NCI-H1694 (cell line): ENCODE data around the gene CYP8B1.

Experiments used
- DNase-seq: peaks from one replicate; lab custom pipeline; 2025; lab: John Stamatoyannopoulos, UW

The CYP8B1 gene

GRCh38 chr3:42853056-42853455 is 22.6 kb downstream of the CYP8B1 start:
- no peak for DNase-seq

DNA sequence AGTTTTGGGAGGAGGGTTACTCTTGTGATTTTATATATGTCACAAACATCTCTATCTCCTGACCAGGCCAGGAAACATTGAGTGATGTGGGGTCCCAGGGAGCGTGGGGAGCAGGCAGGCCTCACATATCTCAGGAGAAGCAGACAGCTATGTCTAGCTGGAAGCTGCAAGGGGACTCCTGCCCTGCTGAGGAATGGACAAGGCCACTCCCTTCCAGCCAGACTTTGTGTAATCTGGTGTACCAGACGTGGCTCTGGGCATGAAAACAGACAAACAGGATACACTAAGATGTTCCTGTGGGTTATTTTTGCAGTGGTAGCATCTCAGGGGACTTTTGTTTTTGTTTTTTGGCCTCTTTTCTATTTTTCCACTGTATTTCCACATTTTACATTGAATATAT is 23.2 kb downstream of the CYP8B1 start:
- no peak for DNase-seq

DNA sequence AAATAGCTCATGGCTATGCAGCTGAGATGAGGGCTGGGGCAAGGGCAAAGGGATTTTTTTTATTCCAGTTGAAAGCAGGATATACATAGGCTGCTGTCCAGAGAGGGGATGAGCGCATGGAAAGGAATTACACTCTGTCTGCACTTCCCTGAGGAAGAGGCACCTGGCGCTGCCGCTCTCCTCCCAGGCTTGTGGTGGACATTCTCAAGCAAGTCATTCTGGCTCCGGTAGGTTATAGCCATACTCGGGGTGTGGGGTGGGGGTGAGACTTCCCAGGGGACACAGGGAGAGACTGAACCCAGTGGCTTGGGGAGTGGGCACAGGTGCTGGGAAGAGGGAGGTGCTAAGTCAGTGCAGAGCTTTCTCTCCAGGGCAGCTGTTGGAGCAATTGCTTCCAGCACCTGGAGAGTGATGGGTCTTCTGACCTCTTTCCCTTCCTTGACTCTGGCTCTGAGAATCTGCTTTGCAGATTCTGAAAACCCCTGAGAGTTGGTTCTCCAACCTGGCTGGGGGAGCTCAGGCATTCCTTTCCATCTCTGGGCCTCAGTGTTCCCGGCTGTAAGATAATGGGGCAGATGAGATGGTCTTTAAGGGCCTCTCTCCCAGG is 24.3 kb downstream of the CYP8B1 start:
- DNase-seq = no peak

DNA sequence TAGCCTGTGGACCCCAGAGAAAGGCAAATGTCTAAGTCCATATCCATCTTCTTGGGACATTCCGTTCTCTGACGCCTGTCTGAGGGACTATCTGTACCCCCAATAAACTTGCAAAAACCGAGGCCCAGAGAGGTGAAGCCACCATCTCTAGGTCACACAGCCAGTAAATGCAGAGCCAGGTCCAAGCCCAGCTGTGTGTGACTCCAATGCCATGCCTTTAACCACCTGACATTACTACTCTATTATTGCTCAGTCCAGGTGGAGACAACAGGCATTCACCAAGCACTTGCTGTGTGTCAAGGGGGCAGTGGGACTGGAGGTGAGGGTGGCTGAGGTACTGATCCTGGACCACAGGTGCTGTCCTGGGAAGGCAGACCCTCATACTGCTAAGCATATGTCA is 25.4 kb downstream of the CYP8B1 start:
- DNase-seq = no peak

DNA sequence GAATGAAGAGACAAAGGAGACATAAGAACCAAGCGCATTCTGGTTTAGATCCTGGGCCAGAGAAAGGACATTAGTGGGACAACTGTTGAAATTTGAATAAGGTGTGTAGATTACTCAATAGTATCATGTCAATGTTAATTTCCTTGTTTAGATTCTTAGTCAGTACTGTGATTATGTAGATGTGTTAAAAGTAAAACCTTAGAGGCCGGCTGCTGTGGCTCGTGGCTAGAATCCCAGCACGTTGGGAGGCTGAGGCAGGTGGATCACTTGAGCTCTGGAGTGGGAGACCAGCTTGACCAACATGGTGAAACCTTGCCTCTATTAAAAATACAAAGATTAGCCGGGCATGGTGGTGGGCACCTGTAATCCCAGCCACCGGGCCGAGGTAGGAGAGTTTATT is 26.7 kb downstream of the CYP8B1 start:
- no peak for DNase-seq

DNA sequence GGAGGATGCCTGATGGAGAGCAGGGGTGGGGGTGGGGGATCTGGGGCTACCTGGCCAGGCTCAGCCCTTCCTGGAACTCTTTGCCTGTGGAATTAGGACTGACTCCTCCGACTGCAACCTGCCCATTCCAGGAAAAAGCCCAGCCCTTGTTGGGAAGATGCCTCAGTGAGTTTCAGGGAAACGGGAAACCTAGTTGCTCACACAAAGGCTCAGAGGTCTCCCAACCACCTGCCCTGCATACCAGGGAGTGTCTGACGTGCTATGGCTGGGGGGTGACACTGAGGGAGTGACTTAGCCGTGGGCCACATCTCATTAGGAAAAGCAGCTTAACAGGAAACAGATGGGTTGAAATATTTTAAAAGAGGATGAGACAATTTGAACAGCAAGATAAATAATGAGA is 27.9 kb downstream of the CYP8B1 start:
- no peak for DNase-seq

DNA sequence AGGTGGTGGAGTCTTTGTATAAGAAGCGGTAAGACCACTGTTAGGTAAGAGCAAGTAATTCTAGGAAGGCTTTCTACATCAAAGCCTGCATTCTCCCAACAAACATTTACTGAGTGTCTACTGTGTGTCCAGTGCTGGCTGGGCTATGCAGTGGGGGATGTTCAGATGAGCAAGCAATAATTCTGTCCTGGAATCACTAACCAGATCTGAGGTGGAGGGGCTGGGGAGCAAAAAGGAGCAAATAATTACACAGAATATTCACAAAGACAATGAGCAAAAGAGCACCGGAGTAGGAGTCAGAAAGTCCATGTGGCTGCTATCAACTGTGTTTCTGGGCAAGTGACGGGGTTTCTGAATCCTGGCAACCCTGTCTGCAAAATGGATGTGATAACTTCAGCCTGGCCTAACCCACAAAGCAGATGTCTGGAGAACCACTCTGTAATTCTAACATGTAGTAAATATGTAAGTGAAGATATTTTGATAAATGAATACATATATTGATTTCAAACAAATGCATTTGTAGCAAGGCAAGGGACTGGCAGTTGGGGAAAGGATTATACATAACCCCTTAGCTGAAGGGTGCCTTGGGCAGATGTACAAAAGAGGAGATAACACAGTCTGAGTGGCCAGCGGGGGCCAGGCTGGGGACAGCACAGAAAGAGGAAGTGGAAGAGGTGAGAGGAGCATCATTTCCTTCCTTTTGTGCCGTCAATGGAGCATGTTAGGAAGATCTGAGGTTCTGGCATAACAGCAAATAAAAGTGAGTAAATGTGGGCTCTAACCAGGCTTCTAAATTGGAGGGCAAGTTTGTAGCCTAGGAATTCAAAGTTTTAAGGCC is 28.8 kb downstream of the CYP8B1 start:
- no peak for DNase-seq

GRCh38 chr3:42844815-42845214 is 30.9 kb downstream of the CYP8B1 start:
- no peak for DNase-seq

- DNase-seq = no peak
Measured at GRCh38 chr3:42844412-42844713, 31.3 kb downstream of the CYP8B1 start.

DNA sequence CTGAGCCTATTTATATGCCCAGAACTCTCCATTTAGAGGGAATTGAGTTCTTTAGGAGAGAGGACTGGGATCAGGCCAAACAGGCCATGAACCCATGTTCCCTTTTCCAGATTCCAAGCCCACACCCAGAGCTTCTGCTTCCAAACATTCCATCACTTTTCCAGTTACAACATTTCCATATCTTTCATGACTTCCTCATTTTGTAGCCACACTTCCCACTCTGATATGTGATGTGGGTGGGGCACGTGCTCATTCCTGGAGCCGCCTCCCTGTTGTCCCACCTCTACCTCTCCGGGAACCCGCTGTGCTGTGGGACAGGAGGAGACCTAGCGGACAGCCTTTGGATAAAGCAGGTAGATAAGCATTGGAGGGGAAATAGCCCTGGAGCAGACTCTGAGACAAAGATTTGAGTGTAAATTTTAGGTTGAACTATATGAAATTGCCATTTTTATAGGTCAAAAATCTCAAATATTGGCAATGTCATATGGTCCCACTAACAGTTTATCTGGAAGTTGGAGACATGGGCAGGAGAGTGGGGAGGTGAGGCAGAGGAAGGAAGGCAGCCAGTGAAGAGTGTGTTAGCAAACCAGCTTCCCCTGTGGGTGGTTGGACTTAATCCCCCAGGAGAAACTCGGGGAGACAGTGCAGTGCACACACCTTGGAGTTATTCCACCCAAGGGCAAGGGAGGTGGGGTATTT is 31.8 kb downstream of the CYP8B1 start:
- DNase-seq = no peak

DNA sequence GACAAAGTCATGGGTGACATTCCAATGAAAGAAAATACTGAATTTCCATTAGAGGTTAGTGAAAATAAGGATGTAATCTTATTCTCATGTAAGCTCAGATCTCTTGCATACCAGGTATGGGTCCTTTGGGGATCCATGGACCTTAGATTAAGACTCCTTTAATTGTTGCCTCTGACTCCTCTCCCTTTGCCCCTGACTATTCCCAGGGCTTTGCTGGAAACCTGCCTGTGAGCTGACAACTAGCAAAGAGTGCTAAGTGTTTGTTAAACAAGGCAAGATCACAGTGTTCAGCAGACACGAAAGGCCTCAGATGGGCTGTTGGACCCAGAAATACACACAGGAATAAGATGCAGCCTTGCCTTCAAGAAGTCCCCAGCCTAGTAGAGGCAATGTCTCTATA is 34.3 kb downstream of the CYP8B1 start:
- no peak for DNase-seq

DNA sequence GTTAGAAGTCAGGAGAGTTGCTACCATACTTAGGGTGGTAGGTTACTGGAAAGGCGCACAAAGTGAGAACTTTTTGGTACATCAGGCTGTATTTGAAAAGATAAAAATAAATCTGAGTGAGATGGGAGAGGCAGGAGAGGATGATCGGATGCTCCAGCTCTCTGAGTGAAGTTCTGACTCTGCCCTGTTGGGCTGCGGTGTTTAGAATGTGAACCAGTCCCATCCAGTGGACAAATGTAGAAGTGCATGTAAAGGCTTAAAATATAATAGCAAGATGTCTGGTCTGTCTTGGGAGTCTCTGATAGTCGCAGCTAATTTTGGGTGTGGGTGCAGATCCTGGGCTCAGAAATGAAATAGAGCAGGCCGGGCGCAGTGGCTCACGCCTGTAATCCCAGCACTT is 36.1 kb downstream of the CYP8B1 start:
- peak; percentile 29 for DNase-seq

DNA sequence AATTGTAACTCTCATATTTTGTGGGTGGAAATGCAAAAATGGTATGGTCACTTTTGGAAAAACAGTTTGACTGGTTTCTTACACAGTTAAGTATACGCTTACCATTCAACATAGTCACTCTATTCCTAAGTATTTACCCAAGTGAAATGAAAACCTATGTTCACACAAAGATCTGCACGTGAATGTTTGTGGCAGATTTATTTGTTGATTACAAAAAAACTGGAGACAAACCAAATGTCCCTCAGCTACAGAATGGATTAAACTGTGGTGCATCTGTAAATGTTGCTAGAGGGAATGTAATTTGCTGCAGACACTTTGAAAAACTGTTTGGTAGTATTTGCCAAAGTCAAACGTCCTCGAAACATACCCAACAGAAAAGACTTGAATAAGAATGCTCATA is 37.1 kb downstream of the CYP8B1 start:
- no peak for DNase-seq

GRCh38 chr3:42836150-42837123 is 39.2 kb downstream of the CYP8B1 start:
- DNase-seq = no peak

- peak; percentile 61 for DNase-seq
Measured at GRCh38 chr3:42831321-42831713, 44.4 kb downstream of the CYP8B1 start.

- peak; percentile 17 for DNase-seq
Measured at GRCh38 chr3:42830437-42831320, 45.0 kb downstream of the CYP8B1 start.

DNA sequence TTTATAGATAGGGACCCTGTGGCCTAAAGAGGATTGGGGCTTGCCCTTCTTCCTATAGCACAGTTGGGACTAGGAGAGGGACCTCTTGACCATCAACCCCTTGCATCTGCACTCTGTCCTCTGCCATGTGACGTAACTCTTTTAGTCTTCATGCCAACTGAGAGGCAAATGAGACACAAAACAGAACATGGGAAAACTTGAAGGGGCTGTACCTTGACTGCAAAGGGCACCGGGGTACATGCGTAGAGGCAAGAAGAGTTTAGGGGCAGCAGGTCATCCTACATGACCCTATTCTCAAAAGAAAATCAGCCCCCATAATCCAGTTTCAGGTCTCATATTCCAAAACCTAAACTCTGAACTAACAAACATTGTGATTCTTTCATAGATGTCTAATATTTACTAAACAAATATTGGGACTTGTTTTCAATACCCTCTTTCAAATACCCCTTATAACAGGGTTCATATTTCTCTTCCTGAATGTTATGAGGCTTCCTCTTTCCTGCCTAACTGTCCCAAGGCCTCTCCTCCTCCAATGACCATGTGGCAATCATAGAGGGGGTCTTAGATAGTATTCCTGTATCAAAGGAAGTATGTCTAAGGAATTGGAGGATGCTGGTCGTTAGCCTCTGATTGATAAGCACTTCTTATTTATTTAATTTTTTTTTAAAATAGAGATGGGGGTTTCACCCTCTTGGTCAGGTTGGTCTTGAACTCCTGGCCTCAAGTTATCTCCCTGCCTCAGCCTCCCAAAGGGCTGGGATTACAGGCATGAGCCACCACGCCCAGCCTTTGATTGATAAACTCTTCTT is 45.8 kb downstream of the CYP8B1 start:
- DNase-seq = no peak

DNA sequence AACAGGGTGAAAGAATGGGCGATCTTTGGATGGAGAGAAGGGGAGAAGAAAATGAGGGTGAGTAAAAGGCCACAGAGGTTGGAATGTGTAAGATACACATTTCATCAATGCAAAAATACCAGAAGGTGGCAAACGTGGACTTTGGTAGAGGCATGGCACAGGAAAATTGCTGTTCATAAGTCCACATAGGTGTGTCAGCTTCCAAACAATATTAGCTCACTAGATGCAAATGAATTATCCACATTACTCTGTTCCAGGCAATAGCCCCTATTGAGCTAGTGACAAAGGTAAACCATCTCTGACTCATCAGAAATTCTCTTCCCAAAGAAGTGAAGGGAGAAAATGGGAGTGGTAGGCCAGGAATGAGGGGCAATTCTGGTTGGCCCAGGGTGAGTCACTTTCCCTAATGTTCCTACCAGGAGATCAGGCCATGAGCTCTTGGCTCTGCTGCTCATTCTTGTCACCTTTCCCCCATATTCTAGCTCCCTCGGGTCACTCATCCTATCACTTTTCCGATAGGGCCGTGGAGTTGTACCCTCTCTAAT is 46.5 kb downstream of the CYP8B1 start:
- no peak for DNase-seq

- DNase-seq = no peak
Measured at GRCh38 chr3:42827654-42828053, 48.0 kb downstream of the CYP8B1 start.

DNA sequence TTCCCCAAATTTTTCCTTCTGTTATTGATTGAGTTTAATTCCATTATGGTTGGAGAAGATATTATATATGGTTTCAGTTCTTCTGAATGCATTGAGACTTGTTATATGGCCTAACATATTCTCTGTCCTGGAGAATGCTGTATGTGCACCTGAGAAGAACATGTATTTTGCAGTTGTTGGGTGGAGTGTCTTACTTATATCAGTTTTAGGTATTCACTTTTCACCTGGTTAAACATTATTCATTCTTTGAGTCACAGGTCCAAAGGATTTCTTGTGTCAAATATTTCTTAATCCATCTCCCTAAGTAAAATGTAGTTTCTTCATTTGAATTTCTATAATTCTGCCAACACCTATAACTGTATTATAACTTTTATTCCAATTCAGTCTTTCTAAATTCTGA is 48.7 kb downstream of the CYP8B1 start:
- DNase-seq = no peak
